ENCODE measurements around the gene ADSS2. TPM values are rescaled to one million over a fixed set of nuclear protein-coding genes. Genes with fewer than 3 reads are reported as not detected.
A peak's percentile ranks its signal among the peaks of the same experiment; 100 is the strongest.

The ADSS2 gene
- total and polyA plus RNA-seq, 2 of the 4 experiments (the other 2 are of a cell fraction), result 14.9 to 30.1 TPM

- peak overlapping the region; percentile 20 for H2AK5ac ChIP-seq (ENCODE audit: low read depth, low read length)
- TF ChIP-seq RFX5 (IDR thresholded peaks at IDR 0.05; ENCODE audit: low read depth, low read length), result no peak
- no peak for TF ChIP-seq CTCF (conservative IDR thresholded peaks at IDR 0.05; ENCODE audit: low read depth, low read length)
- TF ChIP-seq RCOR1 (IDR thresholded peaks at IDR 0.05; ENCODE audit: insufficient replicate concordance, low read length), result no peak
- TF ChIP-seq ELK1 (IDR thresholded peaks at IDR 0.05; ENCODE audit: borderline replicate concordance, low read depth, low read length), result no peak
- no peak for TF ChIP-seq MAFK (IDR thresholded peaks at IDR 0.05; ENCODE audit: low read depth, low read length)
- no peak for TF ChIP-seq POLR2A (IDR thresholded peaks at IDR 0.05; ENCODE audit: low read depth, low read length)
- no peak for TF ChIP-seq NFE2L2 (IDR thresholded peaks at IDR 0.05; ENCODE audit: low read depth, low read length)
- TF ChIP-seq BHLHE40 (IDR thresholded peaks at IDR 0.05; ENCODE audit: low read depth, low read length), result no peak
- no peak for TF ChIP-seq USF2 (IDR thresholded peaks at IDR 0.05; ENCODE audit: low read depth, low read length)
- TF ChIP-seq RAD21 (IDR thresholded peaks at IDR 0.05; ENCODE audit: low read length), result no peak
- TF ChIP-seq FOS (IDR thresholded peaks at IDR 0.05; ENCODE audit: low read depth, low read length), result no peak
- TF ChIP-seq MAZ (IDR thresholded peaks at IDR 0.05; ENCODE audit: borderline replicate concordance, low read depth, low read length), result no peak
- no peak for TF ChIP-seq CEBPB (IDR thresholded peaks at IDR 0.05; ENCODE audit: low read depth, low read length)
- TF ChIP-seq CHD1 (IDR thresholded peaks at IDR 0.05; ENCODE audit: low read depth, low read length), result no peak
- no peak for TF ChIP-seq SMC3 (IDR thresholded peaks at IDR 0.05; ENCODE audit: low read depth, low read length)
- no peak for TF ChIP-seq MXI1 (IDR thresholded peaks at IDR 0.05; ENCODE audit: borderline replicate concordance, low read depth, low read length)
- CTCF ChIA-PET, result no interaction called here
- peak overlapping the region; percentile 25; the same call in 1 of the 2 replicates for H3K23ac ChIP-seq (ENCODE audit: low read depth, low read length)
- POLR2A ChIA-PET (ENCODE audit: unreplicated experiment), result interaction anchor here (0.9 kb wide), 1 partner anchor 9 kb away, joined by 9 read pairs; no protein-coding TSS in a partner anchor
- H3K4me3 ChIP-seq (ENCODE audit: insufficient read depth, low read depth, low read length), result no peak overlapping the region
- 0 out of 2 replicates have a peak, but pooled peaks have one; percentile 4 for ATAC-seq (ENCODE audit: low read depth)
- H3K56ac ChIP-seq (ENCODE audit: extremely low read depth, insufficient read depth, low read length), result no peak overlapping the region
- no CpG with 5 or more reads among the region's 1 CpG for WGBS, 2 experiments (ENCODE audit: extremely low coverage in 2 of 2, insufficient read length in 1 of 2)
- peak overlapping the region; percentile 18 for H3K18ac ChIP-seq (ENCODE audit: low read depth, low read length)
- peaks cover 4% of the 10 kb centered on the region for H3K36me3 ChIP-seq (ENCODE audit: control insufficient read depth, insufficient read depth, low read length)
- H2BK20ac ChIP-seq (ENCODE audit: low read depth, low read length), result 0 out of 2 replicates have a peak overlapping the region, but pooled peaks have one; percentile 2
- H3K4me1 ChIP-seq (ENCODE audit: control insufficient read depth, insufficient read depth, low read length), result peaks cover 15% of the 10 kb centered on the region
- no peak overlapping the region for H2AFZ ChIP-seq (replicated peaks; ENCODE audit: low read length, poor library complexity)
- peak overlapping the region; percentile 32 for H3K4ac ChIP-seq (ENCODE audit: low read depth, low read length)
- H3K4me2 ChIP-seq (ENCODE audit: low read depth, low read length), result peak overlapping the region; percentile 44
- intact Hi-C loops (cut with micrococcal nuclease) (loop anchor here (2.0 to 10.0 kb wide), 2 partner anchors 122 to 730 kb away; no protein-coding TSS in a partner anchor), dilution Hi-C loops (cut with HindIII; ENCODE audit: low sequenced_read_pairs, unreplicated experiment) (no loop called here), in situ Hi-C loops (cut with MboI; ENCODE audit: low sequenced_read_pairs) (no loop called here)
- H4K8ac ChIP-seq (ENCODE audit: low read depth in 2 of 2, low read length in 2 of 2), result peak overlapping the region in 1 of 2 experiments; percentile 7; a peak in 2 of 4 replicates
- peak overlapping the region; percentile 12 for H2BK5ac ChIP-seq (ENCODE audit: low read depth, low read length, poor library complexity, severe bottlenecking)
- H3K9me3 ChIP-seq (ENCODE audit: control insufficient read depth, insufficient read depth, low read length), result no peaks in the 10 kb centered on the region
- H2BK15ac ChIP-seq (ENCODE audit: low read depth, low read length), result 0 out of 3 replicates have a peak overlapping the region, but pooled peaks have one; percentile 15
- DNase-seq, result no peak
- H3K14ac ChIP-seq (replicated peaks; ENCODE audit: low read depth, low read length), result peak overlapping the region; percentile 14; the same call in 1 of the 2 replicates
- H3K79me1 ChIP-seq (ENCODE audit: low read depth in 1 of 2, low read length in 2 of 2), result peaks cover 27 to 45% of the 10 kb centered on the region in 2 experiments
- H4K91ac ChIP-seq (ENCODE audit: insufficient read depth, low read depth, low read length), result peak overlapping the region; percentile 46; the same call in 1 of the 2 replicates
- H2BK120ac ChIP-seq (ENCODE audit: low read depth, low read length), result peak overlapping the region; percentile 17; the same call in 1 of the 2 replicates
- peak overlapping the region; percentile 21 for H3K9ac ChIP-seq (ENCODE audit: low read depth, low read length)
- H2AK9ac ChIP-seq (replicated peaks; ENCODE audit: low read depth, low read length, poor library complexity), result no peak overlapping the region
- no peaks in the 10 kb centered on the region for H3K27me3 ChIP-seq (ENCODE audit: control insufficient read depth, insufficient read depth, low read length)
- no TSS peak for BruUV-seq (replicated peaks)
- no peak overlapping the region; the same call in 1 of the 2 replicates for H4K5ac ChIP-seq (ENCODE audit: low read depth, low read length)
- H3K9me1 ChIP-seq (ENCODE audit: insufficient read depth, low read length), result peaks cover 10% of the 10 kb centered on the region
- peaks cover 17% of the 10 kb centered on the region for H4K20me1 ChIP-seq (ENCODE audit: insufficient read depth, low read length)
- peak overlapping the region; percentile 65 for H3K27ac ChIP-seq (ENCODE audit: insufficient read depth, low read length)
Measured at GRCh38 chr1:244444854-244445253, 6.9 kb downstream of the ADSS2 start.

All from IMR-90 (cell line).